ENCODE data around the gene IQCE.

GRCh38 chr7:2639695-2640481 lies 81.1 kb downstream of the IQCE start:
- TF ChIP-seq, protein P1, sequence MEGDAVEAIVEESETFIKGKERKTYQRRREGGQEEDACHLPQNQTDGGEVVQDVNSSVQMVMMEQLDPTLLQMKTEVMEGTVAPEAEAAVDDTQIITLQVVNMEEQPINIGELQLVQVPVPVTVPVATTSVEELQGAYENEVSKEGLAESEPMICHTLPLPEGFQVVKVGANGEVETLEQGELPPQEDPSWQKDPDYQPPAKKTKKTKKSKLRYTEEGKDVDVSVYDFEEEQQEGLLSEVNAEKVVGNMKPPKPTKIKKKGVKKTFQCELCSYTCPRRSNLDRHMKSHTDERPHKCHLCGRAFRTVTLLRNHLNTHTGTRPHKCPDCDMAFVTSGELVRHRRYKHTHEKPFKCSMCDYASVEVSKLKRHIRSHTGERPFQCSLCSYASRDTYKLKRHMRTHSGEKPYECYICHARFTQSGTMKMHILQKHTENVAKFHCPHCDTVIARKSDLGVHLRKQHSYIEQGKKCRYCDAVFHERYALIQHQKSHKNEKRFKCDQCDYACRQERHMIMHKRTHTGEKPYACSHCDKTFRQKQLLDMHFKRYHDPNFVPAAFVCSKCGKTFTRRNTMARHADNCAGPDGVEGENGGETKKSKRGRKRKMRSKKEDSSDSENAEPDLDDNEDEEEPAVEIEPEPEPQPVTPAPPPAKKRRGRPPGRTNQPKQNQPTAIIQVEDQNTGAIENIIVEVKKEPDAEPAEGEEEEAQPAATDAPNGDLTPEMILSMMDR (IDR thresholded peaks at IDR 0.05; ENCODE audit: low read length): no peak
- no peak for TF ChIP-seq EZH2 (IDR thresholded peaks at IDR 0.05; ENCODE audit: borderline replicate concordance, low read length)
